Endothelial cell of umbilical vein (primary cell): ENCODE data around the gene REEP2. TPM values are rescaled to one million over a fixed set of nuclear protein-coding genes. Genes with fewer than 3 reads are reported as not detected.

Experiments used
- BruUV-seq: library from RNA; stranded (reverse); fragments of 400-500 nt; replicated peaks from 2 replicates; lab custom pipeline; 2021; lab: Mats Ljungman, UMichigan
- CTCF ChIA-PET: fragments of 300-600, 350-600 bp; sonication (Branson Sonifier 250); formaldehyde crosslinking; loops from one replicate; lab custom pipeline; 2021; ENCODE audit warnings: antibody characterized with exemption, inconsistent platforms; lab: Charles Lee
- POLR2A ChIA-PET: fragments of 300-600, 350-600 bp; sonication (Branson Sonifier 250); formaldehyde crosslinking; loops from one replicate; lab custom pipeline; 2021; ENCODE audit warnings: antibody characterized with exemption, inconsistent platforms; lab: Charles Lee
- DNase-seq: peaks from one replicate; pipeline ENCODE4 v3.0.0-alpha.2; 2011; ENCODE audit warnings: low read depth, low spot score
- FAIRE-seq: peaks from 2 replicates; lab custom pipeline; 2011; peaks lifted over from hg19 to GRCh38; lab: Jason Lieb, UNC
- H2AFZ ChIP-seq: 2 replicates; pipeline ENCODE4 v1.6.0; 2012; ENCODE audit warnings: low read depth, low read length, control low read depth, inconsistent platforms
- H3K27ac ChIP-seq: 2 replicates; pipeline ENCODE4 v1.5.1; 2011; ENCODE audit warnings: low read depth, mild to moderate bottlenecking, control low read depth, low read length, moderate library complexity; ENCODE audit not compliant: insufficient read depth
- H3K27me3 ChIP-seq, 2 experiments: 2 replicates each; pipeline versions ENCODE4 v1.6.0 to v1.6.1; 2011; ENCODE audit warnings: low read length in 2 of 2, mixed read lengths in 1 of 2; ENCODE audit not compliant: control insufficient read depth in 2 of 2, insufficient read depth in 2 of 2
- H3K36me3 ChIP-seq, 2 experiments: 2 replicates in 1 of 2; 3 replicates in 1 of 2; pipeline ENCODE4 v1.5.1; 2011; ENCODE audit warnings: low read length in 2 of 2, mild to moderate bottlenecking in 1 of 2, moderate library complexity in 1 of 2; ENCODE audit not compliant: control insufficient read depth in 2 of 2, insufficient read depth in 2 of 2; ENCODE audit errors: extremely low read depth in 1 of 2
- H3K4me1 ChIP-seq: 3 replicates; pipeline ENCODE4 v1.5.1; 2011; ENCODE audit warnings: mild to moderate bottlenecking, low read length; ENCODE audit not compliant: control insufficient read depth, insufficient read depth; ENCODE audit errors: extremely low read depth
- H3K4me2 ChIP-seq: 2 replicates; pipeline ENCODE4 v1.6.1; 2011; ENCODE audit warnings: low read length, control low read depth, mixed read lengths; ENCODE audit not compliant: insufficient read depth
- H3K4me3 ChIP-seq, 3 experiments: fragments of 200-600 bp in 1 of 3; sonication (generic), shearing (Covaris generic) in 1 of 3; replicated peaks in 1 of 3; 2 replicates each; pipeline ENCODE4 v1.5.1; 2011 to 2016; ENCODE audit warnings: control low read depth in 3 of 3, low read length in 3 of 3, mild to moderate bottlenecking in 2 of 3, inconsistent platforms in 1 of 3, low read depth in 1 of 3, moderate library complexity in 1 of 3; ENCODE audit not compliant: insufficient read depth in 1 of 3
- H3K79me2 ChIP-seq: 2 replicates; pipeline ENCODE4 v1.6.0; 2012; ENCODE audit warnings: low read length, inconsistent platforms; ENCODE audit not compliant: control insufficient read depth, insufficient read depth
- H3K9ac ChIP-seq: replicated peaks from 2 replicates; pipeline ENCODE3; 2011; ENCODE audit warnings: low read length, control low read depth; ENCODE audit not compliant: insufficient read depth; ENCODE audit errors: extremely low read depth
- H3K9me1 ChIP-seq: replicated peaks from 3 replicates; pipeline ENCODE4 v1.6.0; 2011; ENCODE audit warnings: mild to moderate bottlenecking, low read length; ENCODE audit not compliant: control insufficient read depth, insufficient read depth; ENCODE audit errors: extremely low read depth
- H3K9me3 ChIP-seq: replicated peaks from 2 replicates; pipeline ENCODE4 v1.5.1; 2012; ENCODE audit warnings: low read length, inconsistent platforms; ENCODE audit not compliant: control insufficient read depth, insufficient read depth
- H4K20me1 ChIP-seq: replicated peaks from 2 replicates; pipeline ENCODE3; 2011; ENCODE audit warnings: mild to moderate bottlenecking, low read length; ENCODE audit not compliant: control insufficient read depth, insufficient read depth; ENCODE audit errors: extremely low read depth
- CTCF ChIP-seq, 2 donors: IDR thresholded peaks; 1 replicate in 1 of 2; 2 replicates in 1 of 2; pipeline ENCODE4 v1.5.1; 2011; ENCODE audit warnings: low read length in 2 of 2, mild to moderate bottlenecking in 2 of 2, moderate library complexity in 2 of 2, control low read depth in 1 of 2, inconsistent platforms in 1 of 2, low read depth in 1 of 2; ENCODE audit not compliant: insufficient read depth in 1 of 2; ENCODE audit errors: extremely low read depth in 1 of 2
- GATA2 ChIP-seq: IDR thresholded peaks from 2 replicates; pipeline ENCODE4 v1.7.0; 2011; ENCODE audit warnings: low read depth, mild to moderate bottlenecking, moderate library complexity, mixed read lengths, low read length; ENCODE audit not compliant: insufficient read length, insufficient read depth
- JUN ChIP-seq: IDR thresholded peaks from 2 replicates; pipeline ENCODE4 v1.6.1; 2011; ENCODE audit warnings: borderline replicate concordance, low read depth; ENCODE audit not compliant: insufficient read length, insufficient read depth
- MYC ChIP-seq: IDR thresholded peaks from one replicate; pipeline ENCODE4 v1.6.1; 2011; ENCODE audit warnings: mild to moderate bottlenecking, low read depth, low read length
- POLR2A ChIP-seq: IDR thresholded peaks from 2 replicates; pipeline ENCODE4 v1.6.1; 2012; ENCODE audit warnings: low read depth, mild to moderate bottlenecking, control low read depth, low read length
- dilution Hi-C: fragments of 300-500 bp; cut with MboI; formaldehyde crosslinking; loops from one replicate; pipeline ENCODE4 v1.15.0; 2019; ENCODE audit warnings: low sequenced_read_pairs; ENCODE audit not compliant: extremely low pct_ligation_motif_present
- intact Hi-C: fragments of 100-400 bp; cut with micrococcal nuclease; formaldehyde crosslinking; loops from one replicate; pipeline ENCODE4 v1.10.0; 2022
- polyA plus RNA-seq, 4 experiments: library from polyadenylated mRNA; depleted of rRNA in 3 of 4; stranded (reverse) in 3 of 4; unstranded in 1 of 4; fragments of >200 nt; gene quantifications; 2 replicates each; pipeline versions ENCODE4 v1.2.1 to v1.2.3, GENCODE V29; 2011 to 2012; ENCODE audit warnings: missing spikeins in 1 of 4
- total RNA-seq: library from RNA; stranded (reverse); gene quantifications from 2 replicates; pipeline ENCODE4 v1.2.3, GENCODE V29; 2021

The REEP2 gene
- total and polyA plus RNA-seq, 2 donors (not counting 3 experiments of a cell fraction or from before 2014, with no cell fraction given), result 4.0 to 4.8 TPM

GRCh38 chr5:138454121-138454520, 15.3 kb downstream of the REEP2 start:
- intact Hi-C loops (no loop called here), dilution Hi-C loops (no loop called here)
- H3K9me3 ChIP-seq, result no peaks in the 10 kb centered on the region
- no peak overlapping the region for H3K4me2 ChIP-seq
- no peak overlapping the region for H3K27ac ChIP-seq
- H3K4me3 ChIP-seq, result no peak overlapping the region
- no peaks in the 10 kb centered on the region for H4K20me1 ChIP-seq
- H3K36me3 ChIP-seq, result no peaks in the 10 kb centered on the region
- POLR2A ChIA-PET, result no interaction called here
- CTCF ChIA-PET, result interaction anchor here (2.0 to 6.1 kb wide), 2 partner anchors 11 to 49 kb away, joined by 13 to 59 read pairs; partner anchors contain the start of gene EGR1
- no peaks in the 10 kb centered on the region for H3K27me3 ChIP-seq
- DNase-seq, result peak; percentile 0
- no peak overlapping the region for H3K9ac ChIP-seq
- H3K4me1 ChIP-seq, result peaks cover 7% of the 10 kb centered on the region
- no peak for TF ChIP-seq JUN
- no peak for TF ChIP-seq CTCF (IDR thresholded peaks at IDR 0.05; ENCODE audit: extremely low read depth in 1 of 2, insufficient read depth in 1 of 2, low read depth in 1 of 2, low read length in 2 of 2)
- TF ChIP-seq POLR2A, result no peak
- no peak for TF ChIP-seq MYC
- no peak for TF ChIP-seq GATA2
- H3K79me2 ChIP-seq, result no peaks in the 10 kb centered on the region
- H3K9me1 ChIP-seq, result no peaks in the 10 kb centered on the region
- no TSS peak for BruUV-seq
- H2AFZ ChIP-seq, result no peak overlapping the region
- FAIRE-seq, result no peak
